ENCODE measurements around the gene COL13A1. TPM values are rescaled to one million over a fixed set of nuclear protein-coding genes. Genes with fewer than 3 reads are reported as not detected.

The COL13A1 gene
- total RNA-seq, 6 experiments from 2014 or later: 33.5 to 46.6 (median 38.1) TPM

DNA sequence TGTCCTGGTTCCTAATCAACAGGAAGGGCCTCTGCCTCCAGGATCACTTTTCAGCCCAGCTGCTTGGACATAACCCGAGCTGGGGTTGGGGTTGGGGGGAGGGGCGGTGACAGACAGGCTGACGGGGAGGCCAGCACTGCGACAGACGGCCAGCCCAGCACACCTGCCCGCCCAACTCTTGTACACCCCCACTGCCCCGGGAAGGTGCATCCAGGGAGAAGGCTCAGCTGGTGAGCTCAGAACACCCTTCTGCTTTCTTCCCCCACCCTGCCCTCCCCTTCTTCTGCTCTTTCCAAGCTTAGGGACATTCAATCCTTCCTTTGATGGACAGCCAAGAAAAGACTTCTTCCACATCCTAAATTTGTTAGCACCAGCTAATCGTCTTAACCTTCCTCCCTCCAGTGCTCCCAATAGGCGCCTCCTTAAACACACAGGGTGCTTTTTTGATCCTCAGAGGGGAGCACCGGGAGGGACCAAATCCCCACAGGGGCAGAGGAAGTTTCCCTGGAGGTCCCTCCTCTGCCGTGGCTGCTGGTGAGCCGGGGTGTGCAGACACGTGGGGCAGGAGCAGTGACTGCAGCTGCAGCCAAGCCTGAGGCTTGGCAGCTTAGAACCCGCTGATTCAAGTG is 44.7 kb downstream of the COL13A1 start:
- Mint-ChIP-seq H3K9me3 (no peaks in the 10 kb centered on the region), H3K27me3 (ENCODE audit: insufficient read depth) (no peaks in the 10 kb centered on the region; the same call in 1 of the 2 replicates), H3K36me3 (ENCODE audit: low read depth) (no peaks in the 10 kb centered on the region), H3K4me1 (ENCODE audit: low read depth) (peaks cover 76% of the 10 kb centered on the region), H3K27ac (peak overlapping the region; percentile 95), H3K4me3 (peak overlapping the region; percentile 74)
- DNase-seq: no peak
- TF ChIP-seq, protein P1, sequence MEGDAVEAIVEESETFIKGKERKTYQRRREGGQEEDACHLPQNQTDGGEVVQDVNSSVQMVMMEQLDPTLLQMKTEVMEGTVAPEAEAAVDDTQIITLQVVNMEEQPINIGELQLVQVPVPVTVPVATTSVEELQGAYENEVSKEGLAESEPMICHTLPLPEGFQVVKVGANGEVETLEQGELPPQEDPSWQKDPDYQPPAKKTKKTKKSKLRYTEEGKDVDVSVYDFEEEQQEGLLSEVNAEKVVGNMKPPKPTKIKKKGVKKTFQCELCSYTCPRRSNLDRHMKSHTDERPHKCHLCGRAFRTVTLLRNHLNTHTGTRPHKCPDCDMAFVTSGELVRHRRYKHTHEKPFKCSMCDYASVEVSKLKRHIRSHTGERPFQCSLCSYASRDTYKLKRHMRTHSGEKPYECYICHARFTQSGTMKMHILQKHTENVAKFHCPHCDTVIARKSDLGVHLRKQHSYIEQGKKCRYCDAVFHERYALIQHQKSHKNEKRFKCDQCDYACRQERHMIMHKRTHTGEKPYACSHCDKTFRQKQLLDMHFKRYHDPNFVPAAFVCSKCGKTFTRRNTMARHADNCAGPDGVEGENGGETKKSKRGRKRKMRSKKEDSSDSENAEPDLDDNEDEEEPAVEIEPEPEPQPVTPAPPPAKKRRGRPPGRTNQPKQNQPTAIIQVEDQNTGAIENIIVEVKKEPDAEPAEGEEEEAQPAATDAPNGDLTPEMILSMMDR (IDR thresholded peaks at IDR 0.05): no peak

DNA sequence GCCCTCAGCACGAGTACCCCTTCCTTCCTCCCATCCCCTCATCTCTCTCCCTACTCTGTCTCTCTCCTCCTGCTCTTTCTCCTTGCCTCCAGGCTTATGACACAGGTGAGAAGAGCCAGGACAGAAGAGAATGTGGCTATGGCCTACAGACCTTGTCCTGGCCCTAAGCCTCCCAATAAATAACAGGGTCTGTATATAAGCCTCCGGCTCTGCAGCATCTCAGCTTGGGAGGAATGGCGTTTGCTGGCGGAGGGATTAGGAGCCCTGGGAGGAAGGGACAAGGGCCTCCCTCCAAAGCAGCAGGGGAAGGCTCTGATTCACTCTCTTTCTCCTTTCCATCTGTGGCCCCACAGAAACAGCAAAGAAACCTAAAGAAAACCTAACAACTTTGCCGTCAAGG is 45.8 kb downstream of the COL13A1 start:
- H3K9me3 Mint-ChIP-seq: no peaks in the 10 kb centered on the region
- H3K36me3 Mint-ChIP-seq (ENCODE audit: low read depth): peaks cover 6% of the 10 kb centered on the region; the same call in 1 of the 2 replicates
- peak overlapping the region; percentile 78 for H3K27ac Mint-ChIP-seq
- H3K4me3 Mint-ChIP-seq: peak overlapping the region; percentile 46; the same call in 1 of the 2 replicates
- no peaks in the 10 kb centered on the region; the same call in 1 of the 2 replicates for H3K27me3 Mint-ChIP-seq (ENCODE audit: insufficient read depth)
- peaks cover 69% of the 10 kb centered on the region for H3K4me1 Mint-ChIP-seq (ENCODE audit: low read depth)
- TF ChIP-seq, protein P1 (IDR thresholded peaks at IDR 0.05): no peak
- no peak for DNase-seq

DNA sequence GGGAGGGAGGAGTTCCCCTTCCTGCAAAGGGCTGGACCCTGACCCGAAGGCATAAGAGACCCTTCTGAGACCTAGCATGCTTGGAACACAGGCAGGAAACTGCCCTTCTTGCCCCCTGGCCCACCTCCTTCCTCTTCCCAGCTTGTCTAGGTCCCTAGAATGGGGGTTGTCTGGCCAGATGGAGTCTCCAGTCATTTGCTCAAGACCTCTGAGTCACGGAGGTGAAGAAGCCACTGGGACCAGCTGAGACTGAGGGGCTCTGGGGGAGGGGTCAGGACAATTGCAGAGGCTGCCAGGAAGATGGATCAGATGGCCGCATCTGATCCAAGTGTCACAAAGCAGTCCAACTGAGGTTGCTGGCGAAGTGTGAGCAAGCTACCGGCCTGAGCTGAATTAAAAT is 46.2 kb downstream of the COL13A1 start:
- H3K4me3 Mint-ChIP-seq: peak overlapping the region; percentile 30; the same call in 1 of the 2 replicates
- peaks cover 6% of the 10 kb centered on the region; the same call in 1 of the 2 replicates for H3K36me3 Mint-ChIP-seq (ENCODE audit: low read depth)
- no peaks in the 10 kb centered on the region; the same call in 1 of the 2 replicates for H3K27me3 Mint-ChIP-seq (ENCODE audit: insufficient read depth)
- peaks cover 69% of the 10 kb centered on the region for H3K4me1 Mint-ChIP-seq (ENCODE audit: low read depth)
- H3K27ac Mint-ChIP-seq: peak overlapping the region; percentile 78
- no peak for DNase-seq
- H3K9me3 Mint-ChIP-seq: no peaks in the 10 kb centered on the region
- TF ChIP-seq, protein P1 (IDR thresholded peaks at IDR 0.05): no peak

DNA sequence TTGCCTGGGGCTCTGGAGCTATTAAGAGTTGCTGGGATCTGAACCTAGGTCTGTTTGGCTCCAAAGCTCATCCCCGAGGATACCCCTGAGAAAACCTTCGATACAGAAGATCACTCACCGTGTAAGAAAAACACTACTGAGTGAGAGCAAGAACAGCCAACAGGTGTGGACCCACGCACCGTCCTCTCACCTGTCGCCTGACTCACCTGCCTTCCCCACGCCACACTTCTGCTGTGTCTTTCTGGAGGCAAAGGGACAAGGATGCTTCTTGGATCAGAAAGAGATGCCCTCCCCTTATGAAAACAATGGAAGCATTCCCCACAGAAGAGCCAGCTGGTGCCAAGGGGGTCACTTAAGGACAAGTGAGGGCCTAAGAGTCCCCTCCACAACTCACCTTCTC is 46.7 kb downstream of the COL13A1 start:
- Mint-ChIP-seq H3K27ac (no peak overlapping the region), H3K9me3 (no peaks in the 10 kb centered on the region), H3K27me3 (ENCODE audit: insufficient read depth) (no peaks in the 10 kb centered on the region; the same call in 1 of the 2 replicates), H3K4me3 (no peak overlapping the region), H3K36me3 (ENCODE audit: low read depth) (peaks cover 6% of the 10 kb centered on the region; the same call in 1 of the 2 replicates), H3K4me1 (ENCODE audit: low read depth) (peaks cover 69% of the 10 kb centered on the region)
- TF ChIP-seq, protein P1 (IDR thresholded peaks at IDR 0.05): no peak
- no peak for DNase-seq

DNA sequence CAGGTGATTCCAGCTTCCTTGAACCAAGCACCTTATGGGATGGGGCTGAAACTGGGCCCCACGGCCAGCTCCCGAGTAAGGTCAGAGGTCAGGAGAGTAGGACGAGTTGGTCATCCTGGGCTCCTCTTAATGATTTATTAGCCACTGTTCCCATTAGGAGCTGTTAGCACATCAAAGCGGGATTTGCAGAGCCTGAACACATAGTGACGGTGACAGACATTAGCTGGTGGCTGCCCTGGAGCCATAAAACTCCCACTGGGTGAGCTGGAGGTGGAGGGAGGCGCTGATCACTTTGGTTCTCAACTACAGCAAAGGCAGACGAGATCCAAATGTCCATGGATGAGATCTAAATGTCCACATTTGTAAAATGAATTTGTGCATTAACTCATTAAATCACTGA is 48.1 kb downstream of the COL13A1 start:
- H3K4me1 Mint-ChIP-seq (ENCODE audit: low read depth): peaks cover 55% of the 10 kb centered on the region
- no peak overlapping the region for H3K27ac Mint-ChIP-seq
- no peaks in the 10 kb centered on the region; the same call in 1 of the 2 replicates for H3K27me3 Mint-ChIP-seq (ENCODE audit: insufficient read depth)
- H3K9me3 Mint-ChIP-seq: no peaks in the 10 kb centered on the region
- no peak overlapping the region for H3K4me3 Mint-ChIP-seq
- TF ChIP-seq, protein P1 (IDR thresholded peaks at IDR 0.05): no peak
- H3K36me3 Mint-ChIP-seq (ENCODE audit: low read depth): peaks cover 6% of the 10 kb centered on the region; the same call in 1 of the 2 replicates
- DNase-seq: no peak
